Adipocyte (in vitro differentiated cells): ENCODE data around the gene TRPV5.

ENCODE experiments used
- DNase-seq: peaks from one replicate; pipeline ENCODE4 v3.0.0-alpha.2; 2015; ENCODE audit warnings: low read depth
- H3K27me3 ChIP-seq: replicated peaks from 2 replicates; pipeline ENCODE4 v1.7.0; 2013; ENCODE audit warnings: mild to moderate bottlenecking, low read length, moderate library complexity; ENCODE audit not compliant: control insufficient read depth, insufficient read depth
- H3K36me3 ChIP-seq: 2 replicates; pipeline ENCODE4 v1.7.0; 2013; ENCODE audit warnings: low read length, mild to moderate bottlenecking, moderate library complexity; ENCODE audit not compliant: control insufficient read depth, insufficient read depth, severe bottlenecking
- H3K4me1 ChIP-seq: 2 replicates; pipeline ENCODE4 v1.7.0; 2013; ENCODE audit warnings: mild to moderate bottlenecking, low read length, moderate library complexity; ENCODE audit not compliant: control insufficient read depth, insufficient read depth
- H3K4me3 ChIP-seq: 2 replicates; pipeline ENCODE4 v1.7.0; 2013; ENCODE audit warnings: mild to moderate bottlenecking, low read length, moderate library complexity
- H3K9ac ChIP-seq: 2 replicates; pipeline ENCODE4 v1.7.0; 2013; ENCODE audit warnings: mild to moderate bottlenecking, low read length, moderate library complexity
- H3K9me3 ChIP-seq: 2 replicates; pipeline ENCODE4 v1.7.0; 2013; ENCODE audit warnings: mild to moderate bottlenecking, low read length, moderate library complexity; ENCODE audit not compliant: control insufficient read depth

Gene TRPV5

DNA sequence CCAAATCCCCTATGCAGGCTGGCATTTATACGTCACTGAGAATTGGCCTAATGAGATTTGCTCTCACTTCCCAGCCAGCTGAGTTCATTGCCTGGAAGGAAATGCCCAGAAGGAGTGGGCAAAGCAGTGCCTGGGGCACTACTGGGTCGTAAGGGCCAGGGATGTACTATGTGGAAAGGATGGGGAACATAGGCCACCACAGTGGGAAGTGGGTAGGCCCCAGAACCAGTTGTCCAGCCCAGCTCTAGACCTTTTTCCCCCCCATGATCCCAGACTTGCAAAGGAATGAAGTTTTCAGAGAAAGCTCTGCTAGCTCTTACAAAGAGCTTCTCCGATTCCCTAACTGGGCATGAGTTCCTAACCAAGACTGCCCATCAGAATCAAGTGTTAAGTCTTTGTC lies 13.9 kb downstream of the TRPV5 start:
- Histone ChIP-seq H3K36me3 (no peaks in the 10 kb centered on the region), H3K4me1 (no peaks in the 10 kb centered on the region), H3K9me3 (no peaks in the 10 kb centered on the region), H3K4me3 (no peak overlapping the region), H3K27me3 (peaks cover 43% of the 10 kb centered on the region), H3K9ac (no peak overlapping the region)
- DNase-seq = no peak

DNA sequence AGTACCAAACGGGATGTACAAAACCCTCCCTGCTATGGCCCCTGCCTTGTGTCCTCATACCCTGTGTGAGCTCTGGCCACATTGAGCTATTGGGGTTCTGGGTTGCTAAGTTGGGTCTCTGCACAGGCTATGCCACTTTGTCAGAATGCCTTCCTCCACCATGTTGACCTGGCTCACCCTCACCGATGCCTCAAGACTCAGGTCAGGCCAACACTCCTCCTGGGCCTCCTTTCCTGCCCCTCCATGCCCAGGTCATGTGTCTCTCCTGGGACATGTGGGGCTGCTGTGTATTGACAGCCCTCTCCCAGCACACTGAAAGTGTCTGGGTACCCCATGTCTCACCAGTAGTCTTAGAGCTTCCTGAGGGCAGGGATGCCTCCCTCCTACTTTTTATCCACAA lies 14.6 kb downstream of the TRPV5 start:
- no peak overlapping the region for H3K9ac ChIP-seq
- DNase-seq = no peak
- H3K9me3 ChIP-seq = no peaks in the 10 kb centered on the region
- H3K4me3 ChIP-seq = no peak overlapping the region
- no peaks in the 10 kb centered on the region for H3K36me3 ChIP-seq
- H3K27me3 ChIP-seq = peaks cover 49% of the 10 kb centered on the region
- H3K4me1 ChIP-seq = no peaks in the 10 kb centered on the region

DNA sequence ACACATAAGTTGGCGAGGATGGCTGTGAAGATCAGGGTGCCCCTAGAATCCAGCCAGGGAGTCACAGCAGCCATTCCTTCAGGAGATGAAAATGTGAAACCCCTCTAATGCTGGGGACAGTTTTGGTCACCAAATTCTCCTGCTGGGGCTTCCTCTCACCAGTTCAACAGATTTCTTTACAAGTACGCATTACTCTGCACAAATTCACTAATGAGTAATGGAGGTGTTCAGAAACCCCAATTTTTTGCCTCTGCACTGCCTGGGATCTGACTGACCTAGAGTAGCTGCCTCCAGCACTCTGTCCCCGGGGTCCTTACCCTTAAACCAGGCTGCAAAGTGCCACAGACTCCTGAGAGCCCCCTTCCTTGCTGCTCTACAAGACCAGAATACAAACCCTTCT lies 16.1 kb downstream of the TRPV5 start:
- H3K9ac ChIP-seq = no peak overlapping the region
- no peaks in the 10 kb centered on the region for H3K4me1 ChIP-seq
- DNase-seq = no peak
- H3K4me3 ChIP-seq = no peak overlapping the region
- H3K9me3 ChIP-seq = no peaks in the 10 kb centered on the region
- no peaks in the 10 kb centered on the region for H3K36me3 ChIP-seq
- H3K27me3 ChIP-seq = peaks cover 43% of the 10 kb centered on the region

DNA sequence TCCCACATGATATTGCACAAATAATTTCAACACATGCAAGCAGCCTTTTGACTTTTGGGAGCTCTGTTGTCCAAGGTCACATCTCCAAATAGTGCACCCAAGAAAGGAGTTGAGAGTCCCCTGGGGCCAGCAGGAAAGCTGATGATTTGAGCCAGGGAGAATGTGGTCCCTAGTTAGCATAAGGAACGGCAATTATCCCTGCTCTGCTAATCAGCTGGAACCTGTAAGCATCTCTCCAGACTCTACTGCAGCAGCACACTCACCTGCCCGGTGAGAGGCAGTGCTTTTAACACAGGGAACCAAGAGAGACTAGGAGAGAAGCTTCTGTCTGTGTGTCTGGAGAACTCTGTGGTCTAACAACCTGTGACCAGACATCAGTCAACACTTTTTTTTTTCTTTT lies 17.0 kb downstream of the TRPV5 start:
- H3K4me1 ChIP-seq = no peaks in the 10 kb centered on the region
- DNase-seq = no peak
- H3K9me3 ChIP-seq = no peaks in the 10 kb centered on the region
- peaks cover 41% of the 10 kb centered on the region for H3K27me3 ChIP-seq
- H3K4me3 ChIP-seq = no peak overlapping the region
- no peak overlapping the region for H3K9ac ChIP-seq
- H3K36me3 ChIP-seq = no peaks in the 10 kb centered on the region

DNA sequence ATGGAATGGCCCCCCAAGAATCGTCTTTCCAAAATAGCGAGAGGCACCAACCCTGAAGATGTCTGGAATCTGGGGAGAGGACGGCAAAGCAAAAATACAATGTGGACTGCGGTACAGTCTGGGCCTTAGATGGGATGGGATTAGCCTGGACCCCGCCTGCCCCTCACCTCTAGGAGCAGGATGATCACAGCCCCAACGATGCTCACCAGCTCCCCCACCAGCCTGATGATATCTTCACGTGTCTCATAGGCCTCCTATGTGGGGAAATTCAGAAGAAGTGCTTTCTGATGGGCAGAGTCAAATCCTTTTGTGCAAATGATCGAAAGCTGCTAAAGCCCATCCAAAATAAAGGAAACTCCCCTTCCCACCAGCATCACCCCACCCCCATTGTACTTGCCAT lies 18.2 kb downstream of the TRPV5 start:
- no peak overlapping the region for H3K9ac ChIP-seq
- H3K4me3 ChIP-seq = no peak overlapping the region
- H3K9me3 ChIP-seq = no peaks in the 10 kb centered on the region
- no peak for DNase-seq
- H3K4me1 ChIP-seq = no peaks in the 10 kb centered on the region
- peaks cover 51% of the 10 kb centered on the region for H3K27me3 ChIP-seq
- H3K36me3 ChIP-seq = no peaks in the 10 kb centered on the region

DNA sequence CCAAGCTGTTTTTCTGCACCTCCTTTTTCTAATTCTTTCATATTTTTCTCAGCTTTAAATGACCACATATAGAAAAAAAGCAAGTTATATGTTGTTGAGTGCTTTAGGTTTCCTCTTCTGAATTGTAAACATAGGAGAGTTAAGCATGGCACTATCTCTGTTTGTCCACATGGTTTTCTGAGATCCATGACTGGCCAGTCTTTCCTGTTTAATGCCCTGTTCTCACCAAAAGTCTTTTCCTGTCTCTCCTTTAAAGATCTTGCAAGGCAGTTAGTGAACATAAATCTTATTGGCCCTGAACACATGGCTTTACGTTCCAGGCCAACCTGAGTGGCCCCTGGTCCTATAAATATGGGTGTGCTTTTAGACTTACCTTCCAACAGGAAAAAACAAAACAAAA lies 19.4 kb downstream of the TRPV5 start:
- Histone ChIP-seq H3K4me3 (no peak overlapping the region), H3K27me3 (peaks cover 50% of the 10 kb centered on the region), H3K9ac (no peak overlapping the region), H3K4me1 (no peaks in the 10 kb centered on the region), H3K9me3 (no peaks in the 10 kb centered on the region), H3K36me3 (no peaks in the 10 kb centered on the region)
- no peak for DNase-seq

DNA sequence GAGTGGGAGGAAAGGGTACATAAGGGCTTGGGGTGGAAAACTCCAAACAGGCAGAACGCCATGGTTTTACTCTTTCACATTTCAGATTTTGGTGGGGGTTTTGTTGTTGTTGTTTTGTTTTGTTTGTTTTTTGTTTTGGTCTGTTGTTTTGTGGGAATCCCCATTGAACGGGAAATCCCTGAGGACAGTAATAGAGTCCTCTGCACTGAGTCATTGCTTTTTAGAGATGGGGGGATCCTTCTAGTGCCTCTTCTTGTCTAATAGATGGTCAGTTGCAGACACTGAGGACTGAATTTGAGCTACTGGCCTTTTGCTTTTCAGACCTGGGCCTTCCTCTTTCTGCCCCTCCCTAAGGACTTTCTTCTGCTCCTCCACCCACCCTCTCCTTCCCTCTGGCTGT lies 20.0 kb downstream of the TRPV5 start:
- no peak overlapping the region for H3K9ac ChIP-seq
- no peaks in the 10 kb centered on the region for H3K9me3 ChIP-seq
- H3K36me3 ChIP-seq = no peaks in the 10 kb centered on the region
- DNase-seq = no peak
- H3K4me3 ChIP-seq = no peak overlapping the region
- H3K4me1 ChIP-seq = no peaks in the 10 kb centered on the region
- peaks cover 50% of the 10 kb centered on the region for H3K27me3 ChIP-seq

DNA sequence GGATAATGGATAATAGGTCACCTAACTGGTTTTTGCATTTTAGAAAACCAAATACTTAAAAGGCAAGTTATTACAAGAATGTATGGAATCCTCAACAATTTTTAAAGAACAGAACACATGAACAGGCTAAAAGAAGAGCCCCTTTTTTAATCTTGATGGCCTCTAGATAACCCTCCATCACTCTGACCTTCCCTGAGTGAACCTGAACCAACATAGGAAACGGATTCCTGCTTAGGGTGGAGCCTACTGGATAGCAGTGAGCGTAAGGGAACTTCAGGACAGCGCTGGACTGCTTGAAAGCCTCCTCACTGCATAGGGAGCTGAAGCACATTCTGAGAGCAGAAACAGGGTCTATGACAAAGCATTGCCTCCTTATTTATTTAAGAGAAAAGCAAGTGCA lies 20.5 kb downstream of the TRPV5 start:
- no peak overlapping the region for H3K4me3 ChIP-seq
- H3K27me3 ChIP-seq = peaks cover 48% of the 10 kb centered on the region
- DNase-seq = no peak
- no peaks in the 10 kb centered on the region for H3K36me3 ChIP-seq
- no peak overlapping the region for H3K9ac ChIP-seq
- H3K9me3 ChIP-seq = no peaks in the 10 kb centered on the region
- H3K4me1 ChIP-seq = no peaks in the 10 kb centered on the region

DNA sequence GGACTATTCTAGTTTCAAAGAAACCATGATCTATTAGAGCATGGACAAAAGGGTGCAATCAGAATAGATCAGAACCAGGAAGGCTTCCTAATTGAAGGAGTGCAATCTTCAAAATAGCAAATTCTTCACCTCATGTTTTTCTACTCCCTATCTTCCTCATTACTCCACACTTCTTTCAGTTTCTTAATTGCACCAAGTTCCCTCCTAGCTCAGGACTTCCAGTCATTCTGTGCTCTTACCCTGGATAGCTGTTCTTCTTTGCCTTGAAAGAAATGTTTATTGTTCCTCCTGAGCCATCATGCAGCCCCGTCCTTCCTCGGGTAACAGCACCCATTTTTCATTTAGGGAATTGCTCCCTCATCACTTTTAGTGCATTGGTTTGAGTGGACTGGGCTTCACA lies 23.1 kb downstream of the TRPV5 start:
- H3K4me3 ChIP-seq = no peak overlapping the region
- no peak for DNase-seq
- H3K9me3 ChIP-seq = peaks cover 6% of the 10 kb centered on the region

DNA sequence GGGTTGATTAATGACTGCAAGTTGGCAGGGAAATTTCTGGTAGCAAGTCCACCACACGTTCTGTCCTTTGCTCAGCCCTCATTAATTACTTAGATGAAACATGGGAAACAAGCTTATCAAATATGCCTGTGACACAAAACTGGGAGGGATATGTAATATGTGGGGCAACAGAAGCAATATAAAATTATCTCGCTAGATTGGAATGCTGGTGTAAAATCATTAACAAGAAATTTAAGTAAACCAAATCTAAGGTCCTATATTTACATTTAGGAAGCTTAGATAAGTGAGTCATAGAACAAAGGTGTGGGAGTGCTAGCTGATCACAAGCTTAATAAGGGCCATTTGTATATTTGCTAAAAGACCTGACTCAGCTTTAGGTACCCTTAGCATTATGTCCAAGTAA lies 23.5 kb downstream of the TRPV5 start:
- H3K9me3 ChIP-seq = peaks cover 8% of the 10 kb centered on the region
- no peak for DNase-seq
- H3K27me3 ChIP-seq = peaks cover 35% of the 10 kb centered on the region
- no peak overlapping the region for H3K4me3 ChIP-seq
- H3K36me3 ChIP-seq = no peaks in the 10 kb centered on the region
- H3K9ac ChIP-seq = no peak overlapping the region
- no peaks in the 10 kb centered on the region for H3K4me1 ChIP-seq

More for the DNA sequence above, 23.1 kb downstream of the TRPV5 start:
- Histone ChIP-seq H3K9ac (no peak overlapping the region), H3K36me3 (no peaks in the 10 kb centered on the region), H3K4me1 (no peaks in the 10 kb centered on the region), H3K27me3 (peaks cover 37% of the 10 kb centered on the region)

DNA sequence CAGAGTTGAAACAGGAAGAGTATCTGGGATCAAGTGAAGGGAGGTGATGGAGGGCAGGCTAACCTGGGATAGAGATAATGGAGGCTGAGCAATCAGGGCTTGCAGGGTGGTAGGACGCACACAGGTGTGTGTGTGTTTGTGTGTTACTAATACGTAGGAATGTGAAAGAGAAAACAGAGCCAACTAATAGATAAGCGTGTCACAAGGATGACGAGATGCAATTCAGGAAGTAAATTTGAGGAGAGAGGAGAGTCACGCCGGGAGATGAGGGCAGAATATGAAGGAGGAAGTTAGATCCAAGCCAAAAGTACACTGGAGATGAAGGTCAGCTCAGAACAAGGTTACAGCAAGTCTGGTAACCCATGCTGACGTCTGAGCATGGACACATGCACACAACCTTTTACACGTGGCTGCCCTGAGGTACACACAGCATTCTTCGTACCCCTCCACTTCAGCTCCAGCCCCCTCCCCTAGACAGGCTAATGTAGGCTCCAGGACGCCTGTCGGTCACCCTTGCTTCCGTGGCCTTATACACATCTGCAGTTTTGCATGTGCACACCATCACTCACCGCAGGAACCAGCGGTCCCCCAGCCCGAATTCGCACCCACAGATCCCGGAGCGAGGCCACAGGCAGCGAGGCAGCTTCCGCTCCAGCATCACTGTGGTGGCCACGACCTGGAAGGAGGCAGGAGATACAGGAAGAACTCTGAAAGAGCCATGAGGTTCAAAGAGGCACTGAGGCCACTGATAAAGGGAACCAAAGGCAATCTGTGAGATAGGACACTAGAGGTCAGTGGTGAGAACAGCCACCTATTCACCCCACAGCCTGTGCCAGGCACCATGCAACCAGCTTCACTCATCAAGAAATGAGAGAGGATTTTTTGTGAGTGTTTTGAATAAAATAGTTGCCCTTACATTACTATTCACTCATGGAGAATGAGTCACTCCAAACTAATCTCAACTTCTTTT lies 24.3 kb downstream of the TRPV5 start:
- Histone ChIP-seq H3K4me1 (no peaks in the 10 kb centered on the region), H3K9ac (no peak overlapping the region), H3K4me3 (no peak overlapping the region), H3K36me3 (no peaks in the 10 kb centered on the region), H3K9me3 (peaks cover 16% of the 10 kb centered on the region), H3K27me3 (peaks cover 27% of the 10 kb centered on the region)
- no peak for DNase-seq

DNA sequence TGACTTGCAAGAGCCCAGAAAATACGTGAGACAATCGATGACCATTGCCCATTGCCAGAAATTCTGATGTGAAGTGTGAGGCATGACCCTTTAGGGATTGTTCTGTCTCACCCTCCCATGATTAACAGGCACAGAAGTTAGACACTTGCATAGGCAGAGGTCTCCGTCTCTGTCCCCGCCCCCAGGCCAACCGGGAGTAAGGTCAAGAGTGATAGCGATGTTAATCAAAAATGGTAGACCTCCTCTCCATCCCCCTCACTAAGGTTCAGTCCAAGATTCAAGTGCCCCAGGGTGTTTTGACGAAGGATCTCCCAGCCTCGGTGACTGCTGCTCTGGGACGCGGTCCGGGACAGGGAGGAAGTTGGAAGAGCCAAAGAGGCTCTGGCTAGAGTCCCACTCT lies 25.3 kb downstream of the TRPV5 start:
- Histone ChIP-seq H3K4me1 (no peaks in the 10 kb centered on the region), H3K4me3 (no peak overlapping the region), H3K36me3 (no peaks in the 10 kb centered on the region), H3K9ac (no peak overlapping the region), H3K27me3 (peaks cover 23% of the 10 kb centered on the region), H3K9me3 (peaks cover 21% of the 10 kb centered on the region)
- no peak for DNase-seq
